OCI-LY7 (cell line): ENCODE data around the gene FAM151A. TPM values are rescaled to one million over a fixed set of nuclear protein-coding genes. Genes with fewer than 3 reads are reported as not detected.

Experiments
- BruUV-seq: library from RNA; stranded (reverse); fragments of 400-500 nt; replicated peaks from 2 replicates; lab custom pipeline; 2021; lab: Mats Ljungman, UMichigan
- CTCF ChIA-PET: fragments of 300-600 bp; sonication (Branson Sonifier 250); formaldehyde crosslinking; loops from one replicate; lab custom pipeline; 2022; ENCODE audit warnings: antibody characterized with exemption; ENCODE audit not compliant: unreplicated experiment; lab: Charles Lee
- POLR2A ChIA-PET: fragments of 300-600 bp; sonication (Branson Sonifier 250); formaldehyde crosslinking; loops from one replicate; lab custom pipeline; 2022; ENCODE audit warnings: antibody characterized with exemption; lab: Charles Lee
- DNase-seq: peaks from one replicate; pipeline ENCODE4 v3.0.0-alpha.2; 2015; ENCODE audit warnings: low spot score
- H2AFZ ChIP-seq: fragments of 200-600 bp; sonication (generic), shearing (Covaris generic); 2 replicates; pipeline ENCODE4 v1.6.1; 2014; ENCODE audit warnings: mild to moderate bottlenecking, antibody characterized with exemption, low read length, moderate library complexity
- H3K27ac ChIP-seq: fragments of 200-600 bp; sonication (generic); 2 replicates; pipeline ENCODE4 v1.5.1; 2014; ENCODE audit warnings: mixed run types, low read depth, mild to moderate bottlenecking, moderate library complexity, low read length, inconsistent platforms; ENCODE audit not compliant: poor library complexity, severe bottlenecking
- H3K36me3 ChIP-seq: fragments of 200-600 bp; sonication (generic); 2 replicates; pipeline ENCODE4 v1.6.1; 2014; ENCODE audit warnings: mild to moderate bottlenecking, antibody characterized with exemption, low read length, moderate library complexity, mixed read lengths; ENCODE audit not compliant: insufficient read depth
- H3K4me1 ChIP-seq: fragments of 200-600 bp; sonication (generic); 2 replicates; pipeline ENCODE4 v1.5.1; 2014; ENCODE audit warnings: mild to moderate bottlenecking, low read length; ENCODE audit not compliant: insufficient read depth, poor library complexity, severe bottlenecking
- H3K4me2 ChIP-seq: fragments of 200-600 bp; sonication (generic); 2 replicates; pipeline ENCODE4 v1.6.1; 2014; ENCODE audit warnings: mild to moderate bottlenecking, low read length
- H3K4me3 ChIP-seq: fragments of 200-600 bp; sonication (generic); 2 replicates; pipeline ENCODE4 v1.5.1; 2014; ENCODE audit warnings: mild to moderate bottlenecking, low read depth, low read length; ENCODE audit not compliant: poor library complexity, severe bottlenecking
- H3K79me2 ChIP-seq: fragments of 200-600 bp; sonication (generic); 2 replicates; pipeline ENCODE4 v1.6.1; 2016; ENCODE audit warnings: low read depth, mild to moderate bottlenecking, low read length, moderate library complexity, mixed read lengths; ENCODE audit not compliant: insufficient read depth
- H3K9me2 ChIP-seq: fragments of 200-600 bp; sonication (generic); 2 replicates; pipeline ENCODE4 v1.6.1; 2016; ENCODE audit warnings: mild to moderate bottlenecking, low read length, mixed read lengths; ENCODE audit not compliant: insufficient read depth
- H3K9me3 ChIP-seq: fragments of 200-600 bp; sonication (generic); 2 replicates; pipeline ENCODE4 v1.6.1; 2014; ENCODE audit warnings: mild to moderate bottlenecking, mixed run types, low read length, mixed read lengths
- H4K20me1 ChIP-seq: fragments of 200-600 bp; sonication (generic); 2 replicates; pipeline ENCODE4 v1.6.1; 2014; ENCODE audit warnings: mild to moderate bottlenecking, antibody characterized with exemption, low read length, moderate library complexity, mixed read lengths; ENCODE audit not compliant: insufficient read depth
- EZH2phosphoT487 ChIP-seq: fragments of 200-600 bp; sonication (generic); IDR thresholded peaks from 2 replicates; pipeline ENCODE4 v1.6.1; 2018; ENCODE audit warnings: low read depth, borderline replicate concordance, mild to moderate bottlenecking, mixed run types, antibody characterized with exemption, low read length, moderate library complexity, mixed read lengths
- intact Hi-C: fragments of 100-400 bp; cut with micrococcal nuclease; formaldehyde crosslinking; loops from one replicate; pipeline ENCODE4 v1.10.0; 2022; ENCODE audit not compliant: unreplicated experiment
- total RNA-seq, 2 experiments: library from RNA; depleted of rRNA in 1 of 2; stranded (reverse); fragments of >200 nt in 1 of 2; shearing (Covaris generic) in 1 of 2; gene quantifications; 2 replicates each; pipeline ENCODE4 v1.2.3, GENCODE V29; 2014 to 2022
- TF ChIP-seq, protein P1 (sequence below): fragments of 200-600 bp; sonication (generic); conservative IDR thresholded peaks from 2 replicates; pipeline ENCODE4 v1.5.1; 2014; ENCODE audit warnings: mild to moderate bottlenecking, antibody characterized with exemption, low read length, moderate library complexity, mixed read lengths

FAM151A gene
- total RNA-seq, 2 experiments from 2014 or later, result not detected

DNA sequence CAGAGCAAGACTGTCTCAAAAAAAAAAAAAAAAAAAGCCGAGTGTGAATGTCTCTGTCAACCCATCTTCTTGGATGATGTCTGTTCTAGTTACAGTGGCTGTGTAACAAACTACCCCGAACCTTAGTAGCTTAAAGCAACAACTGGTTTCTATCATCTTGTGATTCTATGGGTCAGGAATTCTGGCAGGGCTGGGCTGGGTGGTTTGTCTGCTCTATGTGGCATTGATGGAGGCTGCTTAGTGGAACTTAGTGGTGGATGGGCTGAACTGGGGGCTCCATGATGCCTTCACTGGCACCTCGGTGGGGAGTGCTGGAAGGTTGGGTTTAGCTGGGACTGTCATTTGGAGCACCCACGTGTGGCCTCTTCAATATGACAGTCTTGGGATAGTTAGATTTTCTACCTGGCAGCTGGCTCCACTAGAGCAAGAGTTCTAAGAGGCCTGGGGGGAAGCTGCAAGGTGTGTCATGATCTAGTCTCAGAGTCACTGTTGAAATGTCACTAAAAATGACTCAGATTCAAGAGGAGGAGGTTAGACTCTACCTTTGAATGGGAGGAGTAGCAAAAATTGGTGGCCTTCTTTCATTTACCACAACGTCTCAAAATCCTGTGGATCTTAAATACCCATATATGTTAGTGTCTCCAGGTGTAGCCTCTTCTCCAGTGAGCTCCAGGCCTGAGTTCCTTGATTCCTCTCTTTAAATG, 56.7 kb downstream of the FAM151A start:
- H3K36me3 ChIP-seq, result no peaks in the 10 kb centered on the region
- no peaks in the 10 kb centered on the region for H3K9me2 ChIP-seq
- H3K4me1 ChIP-seq, result peaks cover 2% of the 10 kb centered on the region
- H2AFZ ChIP-seq, result no peak overlapping the region
- no peaks in the 10 kb centered on the region for H3K79me2 ChIP-seq
- H3K4me3 ChIP-seq, result no peak overlapping the region
- no peak overlapping the region for H3K4me2 ChIP-seq
- H3K27ac ChIP-seq, result no peak overlapping the region
- intact Hi-C loops, result no loop called here
- no peaks in the 10 kb centered on the region for H4K20me1 ChIP-seq
- POLR2A ChIA-PET, result no interaction called here
- TF ChIP-seq, protein P1, sequence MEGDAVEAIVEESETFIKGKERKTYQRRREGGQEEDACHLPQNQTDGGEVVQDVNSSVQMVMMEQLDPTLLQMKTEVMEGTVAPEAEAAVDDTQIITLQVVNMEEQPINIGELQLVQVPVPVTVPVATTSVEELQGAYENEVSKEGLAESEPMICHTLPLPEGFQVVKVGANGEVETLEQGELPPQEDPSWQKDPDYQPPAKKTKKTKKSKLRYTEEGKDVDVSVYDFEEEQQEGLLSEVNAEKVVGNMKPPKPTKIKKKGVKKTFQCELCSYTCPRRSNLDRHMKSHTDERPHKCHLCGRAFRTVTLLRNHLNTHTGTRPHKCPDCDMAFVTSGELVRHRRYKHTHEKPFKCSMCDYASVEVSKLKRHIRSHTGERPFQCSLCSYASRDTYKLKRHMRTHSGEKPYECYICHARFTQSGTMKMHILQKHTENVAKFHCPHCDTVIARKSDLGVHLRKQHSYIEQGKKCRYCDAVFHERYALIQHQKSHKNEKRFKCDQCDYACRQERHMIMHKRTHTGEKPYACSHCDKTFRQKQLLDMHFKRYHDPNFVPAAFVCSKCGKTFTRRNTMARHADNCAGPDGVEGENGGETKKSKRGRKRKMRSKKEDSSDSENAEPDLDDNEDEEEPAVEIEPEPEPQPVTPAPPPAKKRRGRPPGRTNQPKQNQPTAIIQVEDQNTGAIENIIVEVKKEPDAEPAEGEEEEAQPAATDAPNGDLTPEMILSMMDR, result no peak
- no peak for TF ChIP-seq EZH2phosphoT487
- no TSS peak for BruUV-seq
- no peaks in the 10 kb centered on the region for H3K9me3 ChIP-seq
- DNase-seq, result no peak
- CTCF ChIA-PET, result no interaction called here

DNA sequence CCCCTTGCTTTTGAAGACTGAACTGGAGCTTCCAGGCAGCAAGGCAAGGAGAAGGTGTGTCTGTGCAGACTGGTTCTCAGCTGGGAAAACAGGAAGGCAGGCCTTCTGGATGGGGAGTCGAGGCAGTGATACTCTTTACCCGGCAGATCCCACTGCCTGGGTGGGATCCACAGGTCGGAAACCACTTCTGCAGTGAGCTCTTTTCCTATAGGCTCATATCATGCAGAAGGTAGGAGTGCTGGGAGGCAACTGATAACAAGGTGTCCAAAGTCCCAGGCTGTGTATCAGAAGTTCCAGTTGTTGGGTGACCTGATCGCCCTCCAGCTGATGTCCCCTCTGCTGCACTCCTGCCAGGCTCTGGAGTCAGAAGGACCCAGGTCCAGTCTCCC, 58.2 kb downstream of the FAM151A start:
- no peak overlapping the region for H3K4me3 ChIP-seq
- POLR2A ChIA-PET, result no interaction called here
- no peak overlapping the region for H3K4me2 ChIP-seq
- intact Hi-C loops, result no loop called here
- no peak for TF ChIP-seq EZH2phosphoT487
- TF ChIP-seq, protein P1, result no peak
- CTCF ChIA-PET, result no interaction called here
- H3K9me3 ChIP-seq, result no peaks in the 10 kb centered on the region
- no peaks in the 10 kb centered on the region for H3K79me2 ChIP-seq
- no peaks in the 10 kb centered on the region for H3K4me1 ChIP-seq
- no peak overlapping the region for H2AFZ ChIP-seq
- no peak for DNase-seq
- BruUV-seq, result no TSS peak
- H3K9me2 ChIP-seq, result no peaks in the 10 kb centered on the region
- no peak overlapping the region for H3K27ac ChIP-seq
- H3K36me3 ChIP-seq, result no peaks in the 10 kb centered on the region
- no peaks in the 10 kb centered on the region for H4K20me1 ChIP-seq

DNA sequence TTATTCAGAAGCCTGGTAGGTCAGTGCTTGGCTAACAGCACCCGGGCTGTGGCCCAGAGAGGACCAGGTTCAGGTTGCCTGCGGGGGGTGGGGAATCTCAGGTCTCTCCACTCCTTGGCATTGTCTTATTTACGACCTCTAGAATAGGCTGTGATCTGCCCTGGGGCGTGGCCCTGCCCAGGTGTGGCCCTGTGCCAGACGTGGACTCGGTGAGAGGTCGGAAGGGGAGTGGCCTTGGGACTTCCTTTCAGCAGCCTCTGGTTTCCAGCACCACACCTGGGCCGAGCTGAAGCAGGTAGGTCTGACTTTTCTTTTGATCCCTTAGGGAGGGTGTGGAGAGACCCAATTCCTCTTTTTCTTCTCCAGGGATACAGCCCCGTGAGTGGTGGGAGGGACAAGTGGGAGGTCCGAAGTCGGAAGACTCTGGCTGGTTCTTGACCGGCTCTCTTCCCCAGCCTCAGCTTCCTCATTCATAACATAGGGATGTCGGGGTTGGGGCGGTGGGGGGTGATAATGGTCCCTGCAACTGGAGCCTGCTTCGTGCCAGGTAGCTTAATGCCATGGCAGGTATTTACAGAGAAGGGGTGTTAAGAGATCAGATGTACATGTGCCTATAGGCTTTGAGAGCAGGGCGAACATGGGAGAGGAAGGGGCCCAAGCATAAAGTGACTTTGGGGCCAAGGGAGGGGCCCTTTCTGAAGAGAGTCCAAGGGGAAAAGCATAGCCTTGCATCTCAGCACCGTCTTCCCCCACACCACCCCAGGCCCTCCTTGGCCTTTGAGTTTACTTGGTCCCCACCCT, 58.8 kb downstream of the FAM151A start:
- Histone ChIP-seq H3K36me3 (no peaks in the 10 kb centered on the region), H3K27ac (no peak overlapping the region), H2AFZ (no peak overlapping the region), H4K20me1 (no peaks in the 10 kb centered on the region), H3K4me1 (no peaks in the 10 kb centered on the region), H3K4me2 (no peak overlapping the region), H3K79me2 (no peaks in the 10 kb centered on the region), H3K9me3 (no peaks in the 10 kb centered on the region), H3K9me2 (no peaks in the 10 kb centered on the region), H3K4me3 (no peak overlapping the region)
- DNase-seq, result no peak
- CTCF ChIA-PET, result no interaction called here
- BruUV-seq, result no TSS peak
- intact Hi-C loops, result no loop called here
- POLR2A ChIA-PET, result no interaction called here
- no peak for TF ChIP-seq EZH2phosphoT487
- TF ChIP-seq, protein P1, result no peak
